CD4-positive, alpha-beta T cell treated with Interleukin-15 for 4 hours (primary cell): ENCODE measurements around the gene AJAP1.

ENCODE experiments used
- DNase-seq: peaks from one replicate; pipeline ENCODE4 v3.0.0-alpha.2; 2020; ENCODE audit warnings: low spot score

AJAP1 gene

DNA sequence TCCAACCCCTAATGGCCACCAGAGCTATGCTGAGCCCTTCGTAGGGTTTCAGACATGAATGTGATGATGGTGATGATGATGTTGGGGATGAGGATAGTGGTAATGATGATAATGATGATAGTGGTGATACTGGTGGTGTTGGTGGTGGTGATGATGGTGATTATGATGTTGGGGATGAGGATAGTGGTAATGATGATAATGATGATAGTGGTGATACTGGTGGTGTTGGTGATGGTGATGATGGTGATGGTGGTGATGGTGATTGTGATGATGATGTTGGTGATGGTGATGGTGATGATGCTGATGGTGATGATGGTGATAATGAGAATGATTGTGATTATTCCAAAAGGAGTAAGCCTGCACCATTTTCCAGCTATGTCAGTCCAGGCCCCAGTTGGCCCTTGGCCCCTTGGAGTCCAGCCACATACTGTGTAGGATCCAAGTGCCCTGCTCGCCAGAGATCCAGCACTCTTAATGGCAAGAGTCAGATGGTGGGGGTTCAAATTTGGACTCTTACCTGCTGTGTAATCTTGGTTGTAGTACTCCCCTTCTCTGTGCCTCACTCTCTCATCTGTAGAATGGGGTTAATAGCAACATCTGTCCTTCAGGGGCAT, 28.3 kb downstream of the AJAP1 start:
- DNase-seq = no peak

- DNase-seq = no peak
Measured at GRCh38 chr1:4684136-4684535, 29.7 kb downstream of the AJAP1 start.

GRCh38 chr1:4684864-4685522, 30.6 kb downstream of the AJAP1 start:
- no peak for DNase-seq

GRCh38 chr1:4685523-4685865, 31.1 kb downstream of the AJAP1 start:
- no peak for DNase-seq

DNA sequence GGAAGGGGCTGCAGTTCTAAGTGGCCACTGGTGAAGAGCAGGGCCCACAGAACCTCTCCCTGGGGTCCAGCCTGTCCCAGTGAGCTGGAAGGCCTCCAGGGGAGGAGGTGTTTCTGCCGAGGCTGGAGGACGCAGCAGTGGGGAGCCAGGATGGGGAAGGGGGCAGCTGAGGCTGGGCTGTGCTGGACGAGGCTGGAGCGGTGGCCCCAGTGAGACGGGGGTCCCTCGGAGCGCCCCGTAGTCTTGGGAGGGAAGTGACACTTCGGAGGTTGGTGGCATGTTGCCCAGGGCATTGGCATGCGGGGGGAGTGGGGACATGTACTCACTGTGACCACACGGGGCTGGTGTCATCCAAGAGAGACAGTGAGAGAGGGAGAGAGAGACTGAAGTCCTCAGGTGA, 33.5 kb downstream of the AJAP1 start:
- no peak for DNase-seq

DNA sequence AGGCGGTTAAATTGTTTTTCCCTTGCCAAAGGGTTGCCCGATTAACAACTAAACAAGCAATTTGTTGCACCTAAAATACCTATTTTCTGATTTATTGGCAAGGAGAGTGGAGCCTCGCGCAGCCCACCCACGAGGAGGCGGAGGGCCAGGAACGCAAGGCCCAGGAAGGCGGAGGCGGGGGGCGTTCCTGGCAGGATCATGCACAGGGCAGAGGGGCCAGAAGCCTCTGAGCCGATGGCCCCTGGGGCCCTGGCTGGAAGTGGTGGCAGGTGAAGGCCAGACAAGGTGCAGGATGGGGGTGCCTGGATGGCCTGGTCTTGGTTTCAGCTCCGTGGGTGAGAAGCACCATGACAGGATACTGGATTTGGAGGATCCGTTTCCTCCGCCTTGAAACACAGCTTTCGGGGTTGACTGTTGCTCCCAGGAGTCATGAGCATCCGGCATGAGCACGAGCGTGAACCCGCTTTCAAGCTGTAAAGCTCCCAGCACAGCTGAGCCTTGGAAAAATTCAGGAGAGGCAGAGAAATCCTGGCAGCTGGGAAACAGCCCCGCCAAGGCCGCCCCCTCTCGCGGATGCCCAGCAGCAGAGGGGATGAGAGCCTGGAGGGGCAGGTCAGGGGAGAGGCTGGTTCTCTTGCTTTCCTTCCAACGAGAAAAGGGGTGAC, 35.0 kb downstream of the AJAP1 start:
- DNase-seq = no peak

DNA sequence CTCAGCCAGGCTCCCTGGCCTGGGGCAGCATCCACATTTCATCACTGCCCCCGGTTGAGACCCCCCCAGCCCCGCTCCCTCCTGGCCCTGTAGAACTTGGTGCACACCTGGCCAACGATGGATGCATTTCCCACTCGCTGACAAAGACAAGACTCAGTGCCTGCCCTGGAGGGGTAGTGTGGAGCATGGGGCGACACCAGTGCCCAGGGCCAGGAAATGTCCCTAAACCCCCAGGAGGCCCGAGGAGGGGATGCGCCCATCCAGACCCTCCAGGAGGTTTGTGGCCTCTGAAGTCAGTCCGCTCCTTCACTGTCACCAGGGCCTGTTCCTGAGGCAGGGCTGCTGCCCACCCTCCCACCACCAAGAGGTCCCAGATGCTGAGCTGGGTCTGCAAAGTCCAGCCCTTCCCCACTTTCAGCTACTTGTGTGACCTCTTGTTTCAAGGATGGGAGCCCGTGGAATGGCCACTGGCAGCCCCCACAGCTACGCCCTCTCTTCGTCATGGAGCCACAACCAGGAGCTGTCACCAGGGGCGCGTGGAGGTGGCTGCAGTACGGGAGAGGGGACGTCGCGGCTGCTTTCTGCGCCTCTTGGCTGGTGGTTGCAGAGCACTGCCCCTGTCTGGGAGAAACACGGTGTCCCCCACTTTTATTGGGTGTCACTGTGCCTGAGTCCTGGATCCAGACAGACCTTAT, 35.7 kb downstream of the AJAP1 start:
- no peak for DNase-seq

GRCh38 chr1:4690951-4691675, 36.7 kb downstream of the AJAP1 start:
- no peak for DNase-seq

DNA sequence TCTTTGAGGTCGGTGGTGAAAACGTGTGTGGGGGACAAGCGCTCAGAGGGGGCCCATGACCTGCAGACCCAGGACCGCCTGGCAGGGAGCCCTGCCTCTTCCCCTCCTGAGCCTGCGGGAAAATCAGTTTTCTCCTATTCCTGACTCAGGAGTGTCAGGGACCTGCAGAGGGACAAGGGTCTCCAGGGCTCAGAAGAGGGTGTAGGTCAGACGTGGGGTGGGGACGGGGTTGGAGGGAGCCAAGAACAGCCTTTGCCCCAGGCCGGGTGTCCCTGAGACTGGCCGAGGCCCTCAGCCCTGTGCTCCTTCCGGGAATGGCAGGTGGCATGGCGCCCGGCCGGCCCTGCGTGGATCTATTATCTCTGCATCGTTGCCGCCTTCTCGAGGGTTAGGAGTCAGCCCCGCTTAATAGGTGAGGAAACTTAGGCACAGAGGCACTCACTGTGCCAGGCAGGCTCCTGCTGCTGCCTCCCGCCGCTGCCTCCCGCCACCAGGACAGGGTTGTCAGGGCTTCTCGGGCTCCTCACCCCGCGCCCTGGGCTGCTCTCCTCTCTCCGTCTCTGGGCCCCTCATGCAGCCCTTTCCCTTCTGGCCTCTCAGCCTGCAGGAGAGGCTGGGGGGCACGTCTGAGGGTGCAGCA, 37.5 kb downstream of the AJAP1 start:
- DNase-seq = no peak

DNA sequence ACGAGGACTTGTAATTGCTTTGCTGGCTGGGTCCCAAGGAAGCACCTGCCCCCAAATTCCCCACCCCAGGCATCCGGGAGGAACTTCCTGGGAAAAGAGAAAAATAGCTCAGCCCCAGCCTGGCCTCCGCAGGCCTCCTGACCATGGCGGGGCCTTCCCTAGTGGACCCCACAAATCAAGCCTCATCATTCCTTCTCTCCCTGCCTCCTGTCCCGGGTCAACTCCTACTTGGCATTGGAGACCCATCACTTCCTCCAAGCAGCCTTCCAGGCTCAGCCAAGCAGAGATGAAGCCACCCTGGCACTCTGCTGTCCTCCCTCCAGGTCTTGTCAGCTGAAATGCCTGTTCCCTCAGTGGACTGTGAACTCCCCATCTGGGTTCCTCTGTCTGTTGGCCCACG, 38.0 kb downstream of the AJAP1 start:
- no peak for DNase-seq

DNA sequence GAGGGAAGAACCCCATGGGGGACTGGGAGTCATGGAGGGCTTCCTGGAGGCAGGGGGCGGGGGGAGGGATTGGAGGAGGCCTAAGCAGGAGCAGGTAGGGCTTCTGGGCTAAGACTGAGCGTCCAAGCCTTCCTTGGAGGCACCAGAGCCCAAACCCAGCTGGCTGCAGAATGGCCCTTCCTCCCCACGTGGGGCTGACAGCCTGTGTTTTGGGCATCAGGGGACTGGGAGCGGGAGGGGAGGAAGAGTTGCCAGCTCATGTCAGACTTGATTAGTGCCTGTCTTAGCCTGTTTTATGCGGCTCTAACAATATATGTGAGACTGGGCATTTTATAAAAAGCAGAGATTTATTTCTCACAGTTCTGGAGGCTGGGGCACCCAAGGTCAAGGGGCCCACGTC, 38.9 kb downstream of the AJAP1 start:
- no peak for DNase-seq

DNA sequence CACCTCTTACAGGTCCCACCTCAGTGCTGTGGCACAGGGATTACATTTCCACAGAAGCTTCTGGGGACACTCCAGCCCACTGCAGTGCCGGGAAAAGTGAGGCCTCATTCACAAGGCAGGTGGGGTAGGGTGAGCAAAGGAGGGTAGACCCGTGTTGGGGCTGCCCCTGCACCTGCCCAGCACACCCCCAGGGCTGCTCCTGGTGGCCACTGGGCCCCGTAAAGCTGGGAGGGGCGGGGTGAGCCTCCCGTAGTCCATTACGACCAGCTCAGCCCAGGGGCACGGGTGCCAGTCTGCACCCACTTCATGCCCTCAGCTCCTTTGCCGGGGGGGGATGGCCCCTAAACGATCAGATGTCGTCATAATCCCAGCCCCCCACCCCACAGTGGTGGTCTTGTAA, 39.5 kb downstream of the AJAP1 start:
- DNase-seq = no peak

GRCh38 chr1:4694492-4694891, 40.1 kb downstream of the AJAP1 start:
- DNase-seq = no peak

- DNase-seq = no peak
Measured at GRCh38 chr1:4695241-4695640, 40.8 kb downstream of the AJAP1 start.

GRCh38 chr1:4696161-4696745, 41.8 kb downstream of the AJAP1 start:
- no peak for DNase-seq

DNA sequence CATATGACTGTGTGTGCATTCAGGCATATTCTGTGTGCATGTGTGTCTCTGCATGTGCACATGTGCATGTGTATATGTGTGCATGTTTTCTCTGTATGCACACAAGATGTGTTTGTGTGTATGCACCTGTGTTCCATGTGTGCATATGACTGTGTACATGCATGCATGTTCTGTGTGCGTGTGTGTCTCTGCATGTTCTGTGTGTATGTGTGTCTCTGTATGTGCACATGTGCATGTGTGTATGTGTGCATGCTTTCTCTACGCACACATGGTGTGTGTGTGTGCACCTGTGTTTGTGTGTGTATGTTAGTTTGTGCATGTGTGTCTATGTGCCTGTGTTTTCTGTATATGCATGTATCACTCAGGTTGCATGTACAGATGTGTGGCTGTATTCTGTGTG, 42.3 kb downstream of the AJAP1 start:
- DNase-seq = no peak

GRCh38 chr1:4697801-4698200, 43.4 kb downstream of the AJAP1 start:
- DNase-seq = no peak

- DNase-seq = no peak
Measured at GRCh38 chr1:4698911-4699310, 44.5 kb downstream of the AJAP1 start.

DNA sequence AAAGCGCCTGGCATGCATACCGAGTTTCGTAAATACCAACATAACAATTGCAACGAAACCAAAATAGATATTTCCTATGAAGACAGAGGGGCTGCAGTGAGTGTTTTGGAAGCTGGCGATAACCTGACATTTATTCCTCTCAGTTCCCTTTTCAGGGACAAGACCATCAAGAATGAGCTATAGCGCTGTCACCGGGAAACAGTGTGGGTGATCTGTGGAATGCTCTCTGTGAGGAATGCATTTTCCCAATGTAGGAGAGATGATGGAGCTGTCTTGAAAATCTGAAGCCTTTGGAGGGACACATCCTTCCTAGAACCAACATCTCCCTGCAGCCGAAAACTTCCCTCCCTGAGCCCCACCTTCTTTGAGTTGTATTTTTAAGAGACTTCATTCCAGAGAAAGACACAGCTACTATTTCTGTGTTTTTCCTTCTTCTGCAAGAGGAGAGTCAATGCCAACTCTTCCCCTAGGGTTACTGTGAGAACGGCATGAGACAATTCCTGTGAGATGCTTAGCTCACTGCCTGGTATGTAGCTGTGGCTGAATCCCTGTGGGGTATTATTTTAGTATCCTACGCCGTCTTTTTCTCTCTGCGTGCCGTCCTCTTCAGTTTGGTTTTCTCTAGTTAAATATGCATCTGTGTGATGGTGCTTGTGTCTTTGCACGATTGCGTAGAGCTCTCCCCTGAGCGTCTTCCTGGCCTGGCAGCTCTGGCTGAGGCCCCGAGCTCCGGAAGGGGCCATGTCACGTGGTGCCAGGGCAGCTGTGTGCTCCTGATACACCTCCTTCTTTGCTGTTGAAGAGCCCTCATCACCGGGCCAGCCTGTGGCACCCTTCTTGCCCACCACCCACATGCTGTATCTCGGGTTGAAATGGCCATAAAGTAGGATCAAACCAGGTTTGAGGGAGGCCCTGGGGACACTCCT, 45.2 kb downstream of the AJAP1 start:
- DNase-seq = no peak

GRCh38 chr1:4700801-4701200, 46.4 kb downstream of the AJAP1 start:
- no peak for DNase-seq

- DNase-seq = no peak
Measured at GRCh38 chr1:4701276-4701675, 46.9 kb downstream of the AJAP1 start.
